ENCODE measurements around the gene DLG5.

The DLG5 gene

GRCh38 chr10:77800738-77801266, 125.8 kb downstream of the DLG5 start:
- no peak for DNase-seq (ENCODE audit: low read depth)
- no peak overlapping the region for H3K4me3 ChIP-seq (ENCODE audit: control insufficient read depth, low read depth, low read length)
- no peak for TF ChIP-seq CTCF (IDR thresholded peaks at IDR 0.05; ENCODE audit: control insufficient read depth, insufficient read depth, low read depth, low read length, missing control alignments)

DNA sequence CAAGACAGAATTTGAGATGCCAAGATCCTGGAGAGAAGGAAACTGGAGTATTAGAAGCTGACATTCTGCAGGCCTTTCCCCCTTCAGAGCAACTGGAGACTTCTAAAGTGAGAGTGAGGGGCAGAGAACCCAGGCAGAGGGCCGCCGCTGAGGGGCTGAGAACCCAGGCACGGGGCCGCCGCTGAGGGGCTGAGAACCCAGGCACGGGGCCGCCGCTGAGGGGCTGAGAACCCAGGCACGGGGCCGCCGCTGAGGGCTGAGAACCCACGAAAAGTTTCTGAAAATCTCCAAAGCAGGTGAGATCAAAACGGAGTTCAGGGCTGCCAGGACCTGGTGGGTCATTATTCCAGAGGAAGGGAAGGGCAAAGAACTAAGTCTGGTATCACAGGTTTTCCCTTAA, 126.2 kb downstream of the DLG5 start:
- H3K4me3 ChIP-seq (ENCODE audit: control insufficient read depth, low read depth, low read length): no peak overlapping the region
- TF ChIP-seq CTCF (IDR thresholded peaks at IDR 0.05; ENCODE audit: control insufficient read depth, insufficient read depth, low read depth, low read length, missing control alignments): no peak
- no peak for DNase-seq (ENCODE audit: low read depth)

DNA sequence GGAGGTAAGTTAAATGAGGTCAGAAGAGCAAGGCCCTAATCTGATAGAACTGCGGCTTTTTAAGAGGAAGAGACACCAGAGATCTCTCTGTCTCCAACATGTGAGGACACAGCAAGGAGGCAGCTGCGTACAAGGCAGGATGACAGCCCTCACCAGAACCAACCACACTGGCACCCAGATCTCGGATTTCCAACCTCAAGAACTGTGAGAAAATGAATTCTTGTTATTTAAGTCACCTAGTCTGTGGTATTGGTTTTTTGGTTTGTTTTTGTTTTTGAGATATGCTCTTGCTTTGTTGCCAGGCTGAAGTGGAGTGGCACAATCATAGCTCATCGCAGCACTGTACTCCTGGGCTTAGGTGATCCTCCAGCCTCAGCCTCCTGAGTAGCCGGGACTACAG, 127.2 kb downstream of the DLG5 start:
- DNase-seq (ENCODE audit: low read depth): no peak
- no peak overlapping the region for H3K4me3 ChIP-seq (ENCODE audit: control insufficient read depth, low read depth, low read length)
- no peak for TF ChIP-seq CTCF (IDR thresholded peaks at IDR 0.05; ENCODE audit: control insufficient read depth, insufficient read depth, low read depth, low read length, missing control alignments)

GRCh38 chr10:77798940-77799339, 127.6 kb downstream of the DLG5 start:
- no peak for DNase-seq (ENCODE audit: low read depth)
- no peak for TF ChIP-seq CTCF (IDR thresholded peaks at IDR 0.05; ENCODE audit: control insufficient read depth, insufficient read depth, low read depth, low read length, missing control alignments)

GRCh38 chr10:77796311-77796915, 130.1 kb downstream of the DLG5 start:
- DNase-seq (ENCODE audit: low read depth): no peak
- no peak overlapping the region for H3K4me3 ChIP-seq (ENCODE audit: control insufficient read depth, low read depth, low read length)
- no peak for TF ChIP-seq CTCF (IDR thresholded peaks at IDR 0.05; ENCODE audit: control insufficient read depth, insufficient read depth, low read depth, low read length, missing control alignments)

More at GRCh38 chr10:77798940-77799339, 127.6 kb downstream of the DLG5 start:
- no peak overlapping the region for H3K4me3 ChIP-seq (ENCODE audit: control insufficient read depth, low read depth, low read length)

DNA sequence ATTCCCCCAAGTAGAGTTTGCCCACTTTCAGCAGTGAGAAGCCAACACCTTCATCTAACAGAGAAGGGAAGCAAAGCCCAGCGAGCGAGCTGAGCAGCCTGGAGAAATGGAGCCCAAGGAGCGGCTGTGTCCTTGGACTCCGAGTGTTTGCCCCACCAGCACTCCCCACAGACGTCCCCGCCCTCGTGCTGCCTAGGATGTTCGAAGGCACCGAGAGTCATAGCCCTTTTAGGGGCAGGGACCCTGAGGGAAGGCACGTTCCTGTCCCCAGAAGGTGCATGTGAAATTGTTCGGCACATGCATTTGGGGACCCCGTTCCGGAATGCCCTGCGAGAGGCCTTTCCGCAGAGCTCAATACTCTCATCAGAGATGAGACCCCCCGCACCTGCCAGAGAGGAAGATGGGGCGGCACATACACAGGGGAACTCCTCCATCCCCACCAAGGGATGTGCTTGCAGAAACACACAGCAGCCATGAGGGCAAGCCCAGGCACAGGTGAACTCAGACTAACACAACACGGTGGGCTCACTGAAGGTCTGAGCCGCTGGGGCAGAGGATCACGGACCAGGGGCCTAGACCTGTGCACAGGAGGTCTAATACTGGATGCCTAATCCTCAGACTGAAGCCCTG, 131.0 kb downstream of the DLG5 start:
- DNase-seq (ENCODE audit: low read depth): no peak
- H3K4me3 ChIP-seq (ENCODE audit: control insufficient read depth, low read depth, low read length): no peak overlapping the region
- no peak for TF ChIP-seq CTCF (IDR thresholded peaks at IDR 0.05; ENCODE audit: control insufficient read depth, insufficient read depth, low read depth, low read length, missing control alignments)
